ENCODE results near the gene RPRD1A.
"Not testable (repeated sequence)": the region's sequence is repeated elsewhere in the genome, so short reads cannot be mapped to it uniquely, and the experiment has no call there.

RPRD1A gene

DNA sequence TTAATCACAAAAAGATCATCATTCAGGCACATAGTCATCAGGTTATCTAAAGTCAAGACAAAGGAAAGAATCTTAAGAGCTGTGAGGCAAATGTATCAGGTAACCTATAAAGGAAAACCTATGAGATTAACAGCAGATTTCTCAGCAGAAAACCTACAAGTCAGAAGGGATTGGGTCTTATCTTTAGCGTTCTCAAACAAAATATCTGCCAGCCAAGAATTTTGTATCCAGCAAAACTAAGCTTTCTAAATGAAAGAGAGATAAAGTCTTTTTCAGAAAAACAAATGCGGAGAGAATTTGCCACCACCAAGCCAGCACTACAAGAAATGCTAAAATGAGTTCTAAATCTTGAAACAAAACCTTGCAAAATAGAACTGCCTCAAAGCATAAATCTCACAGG is 13.8 kb upstream of the RPRD1A start:
- H3K27me3 ChIP-seq (ENCODE audit: control insufficient read depth in 1 of 2, insufficient read depth in 2 of 2, low read length in 2 of 2); H3K27ac ChIP-seq (ENCODE audit: low read length); H3K36me3 ChIP-seq (ENCODE audit: control insufficient read depth in 2 of 2, insufficient read depth in 2 of 2, low read length in 2 of 2); H3K9ac ChIP-seq (ENCODE audit: low read length in 2 of 2); H3K4me1 ChIP-seq (ENCODE audit: control insufficient read depth, insufficient read depth, low read length); H3K4me3 ChIP-seq (ENCODE audit: low read length in 2 of 2): not testable (repeated sequence)
- H3K9me3 ChIP-seq (ENCODE audit: control insufficient read depth in 2 of 2, low read length in 2 of 2) = peaks cover 0 to 12% of the 10 kb centered on the region in 2 donors

GRCh38 chr18:36078751-36079529 is 11.6 kb upstream of the RPRD1A start:
- no peak overlapping the region for H3K4me3 ChIP-seq (ENCODE audit: low read length in 2 of 2)
- no peaks in the 10 kb centered on the region for H3K4me1 ChIP-seq (ENCODE audit: control insufficient read depth, insufficient read depth, low read length)
- H3K36me3 ChIP-seq (ENCODE audit: control insufficient read depth in 2 of 2, insufficient read depth in 2 of 2, low read length in 2 of 2) = no peaks in the 10 kb centered on the region
- no peaks in the 10 kb centered on the region for H3K27me3 ChIP-seq (ENCODE audit: control insufficient read depth in 1 of 2, insufficient read depth in 2 of 2, low read length in 2 of 2)
- H3K9me3 ChIP-seq (ENCODE audit: control insufficient read depth in 2 of 2, low read length in 2 of 2) = peaks cover 0 to 12% of the 10 kb centered on the region in 2 donors
- no peak overlapping the region for H3K9ac ChIP-seq (ENCODE audit: low read length in 2 of 2)
- H3K27ac ChIP-seq (ENCODE audit: low read length) = no peak overlapping the region

DNA sequence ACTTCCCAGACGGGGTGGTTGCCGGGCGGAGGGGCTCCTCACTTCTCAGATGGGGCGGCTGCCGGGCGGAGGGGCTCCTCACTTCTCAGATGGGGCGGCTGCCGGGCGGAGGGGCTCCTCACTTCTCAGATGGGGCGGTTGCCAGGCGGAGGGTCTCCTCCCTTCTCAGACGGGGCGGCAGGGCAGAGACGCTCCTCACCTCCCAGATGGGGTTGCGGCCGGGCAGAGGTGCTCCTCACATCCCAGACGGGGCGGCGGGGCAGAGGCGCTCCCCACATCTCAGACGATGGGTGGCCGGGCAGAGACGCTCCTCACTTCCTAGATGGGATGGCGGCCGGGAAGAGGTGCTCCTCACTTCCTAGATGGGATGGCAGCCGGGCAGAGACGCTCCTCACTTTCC is 10.4 kb upstream of the RPRD1A start:
- peaks cover 0 to 12% of the 10 kb centered on the region in 2 donors for H3K9me3 ChIP-seq (ENCODE audit: control insufficient read depth in 2 of 2, low read length in 2 of 2)
- not testable (repeated sequence) for H3K4me3 ChIP-seq (ENCODE audit: low read length in 2 of 2); H3K4me1 ChIP-seq (ENCODE audit: control insufficient read depth, insufficient read depth, low read length); H3K9ac ChIP-seq (ENCODE audit: low read length in 2 of 2); H3K36me3 ChIP-seq (ENCODE audit: control insufficient read depth in 2 of 2, insufficient read depth in 2 of 2, low read length in 2 of 2); H3K27ac ChIP-seq (ENCODE audit: low read length); H3K27me3 ChIP-seq (ENCODE audit: control insufficient read depth in 1 of 2, insufficient read depth in 2 of 2, low read length in 2 of 2)

DNA sequence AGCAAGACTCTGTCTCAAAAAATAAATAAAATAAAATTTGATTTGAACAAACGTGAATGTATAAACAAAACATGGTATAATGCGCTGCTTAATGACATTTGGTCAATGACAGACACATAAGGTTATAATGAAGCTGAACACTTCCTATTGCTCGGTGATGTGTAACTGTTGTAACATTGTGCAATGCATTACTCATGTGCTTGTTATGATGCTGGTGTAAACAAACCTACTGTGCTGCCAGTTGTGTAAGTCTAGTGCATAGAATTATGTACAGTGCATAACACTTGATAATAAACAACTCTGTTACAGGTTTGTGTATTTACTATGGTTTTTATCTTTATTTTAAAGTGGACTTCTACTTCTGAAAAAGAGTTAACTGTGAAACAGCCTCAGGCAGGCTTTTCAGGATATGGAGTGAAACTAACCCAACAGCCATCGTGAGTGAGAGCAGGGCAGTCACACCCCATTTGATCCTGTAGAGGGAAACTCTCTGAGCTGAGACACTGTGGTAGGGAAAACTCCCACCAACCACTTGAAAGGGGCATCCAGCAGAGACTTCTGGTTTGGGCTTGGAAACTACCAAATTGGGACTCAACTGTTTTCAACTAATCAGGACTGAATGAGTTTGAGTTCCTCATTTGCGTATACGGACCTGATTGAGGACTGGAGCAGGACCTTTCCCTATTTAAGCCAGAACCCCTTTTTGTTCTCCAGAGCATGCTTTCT is 8.7 kb upstream of the RPRD1A start:
- Histone ChIP-seq H3K36me3 (ENCODE audit: control insufficient read depth in 2 of 2, insufficient read depth in 2 of 2, low read length in 2 of 2) (no peaks in the 10 kb centered on the region), H3K9ac (ENCODE audit: low read length in 2 of 2) (no peak overlapping the region), H3K27me3 (ENCODE audit: control insufficient read depth in 1 of 2, insufficient read depth in 2 of 2, low read length in 2 of 2) (no peaks in the 10 kb centered on the region), H3K27ac (ENCODE audit: low read length) (no peak overlapping the region), H3K4me1 (ENCODE audit: control insufficient read depth, insufficient read depth, low read length) (no peaks in the 10 kb centered on the region), H3K4me3 (ENCODE audit: low read length in 2 of 2) (no peak overlapping the region), H3K9me3 (ENCODE audit: control insufficient read depth in 2 of 2, low read length in 2 of 2) (peaks cover 0 to 12% of the 10 kb centered on the region in 2 donors)

GRCh38 chr18:36074435-36074834 is 7.1 kb upstream of the RPRD1A start:
- Histone ChIP-seq H3K9ac (ENCODE audit: low read length in 2 of 2) (no peak overlapping the region), H3K36me3 (ENCODE audit: control insufficient read depth in 2 of 2, insufficient read depth in 2 of 2, low read length in 2 of 2) (no peaks in the 10 kb centered on the region), H3K4me3 (ENCODE audit: low read length in 2 of 2) (no peak overlapping the region), H3K27ac (ENCODE audit: low read length) (no peak overlapping the region), H3K4me1 (ENCODE audit: control insufficient read depth, insufficient read depth, low read length) (no peaks in the 10 kb centered on the region), H3K9me3 (ENCODE audit: control insufficient read depth in 2 of 2, low read length in 2 of 2) (peaks cover 0 to 6% of the 10 kb centered on the region in 2 donors), H3K27me3 (ENCODE audit: control insufficient read depth in 1 of 2, insufficient read depth in 2 of 2, low read length in 2 of 2) (no peaks in the 10 kb centered on the region)

DNA sequence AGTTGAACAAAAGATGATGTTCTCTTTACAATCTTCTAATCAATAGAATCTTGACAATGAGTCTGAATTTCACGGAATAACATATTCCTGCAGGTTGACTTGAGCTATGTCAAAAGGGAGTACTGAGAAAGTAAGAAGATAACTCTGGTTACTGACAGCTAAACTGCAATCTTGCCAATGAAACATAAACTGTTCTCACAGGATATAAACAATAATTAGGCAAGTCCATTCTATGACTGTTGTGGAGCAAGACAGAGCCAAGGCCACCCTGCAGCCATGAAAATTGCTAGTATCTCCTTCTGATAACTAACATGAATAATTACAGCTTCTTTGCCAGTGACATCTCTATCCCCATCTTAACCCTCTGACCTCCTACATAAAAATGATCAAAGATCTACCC is 6.3 kb upstream of the RPRD1A start:
- Histone ChIP-seq H3K4me3 (ENCODE audit: low read length in 2 of 2) (no peak overlapping the region), H3K4me1 (ENCODE audit: control insufficient read depth, insufficient read depth, low read length) (no peaks in the 10 kb centered on the region), H3K27ac (ENCODE audit: low read length) (no peak overlapping the region), H3K36me3 (ENCODE audit: control insufficient read depth in 2 of 2, insufficient read depth in 2 of 2, low read length in 2 of 2) (no peaks in the 10 kb centered on the region), H3K27me3 (ENCODE audit: control insufficient read depth in 1 of 2, insufficient read depth in 2 of 2, low read length in 2 of 2) (no peaks in the 10 kb centered on the region), H3K9me3 (ENCODE audit: control insufficient read depth in 2 of 2, low read length in 2 of 2) (no peaks in the 10 kb centered on the region), H3K9ac (ENCODE audit: low read length in 2 of 2) (no peak overlapping the region)

DNA sequence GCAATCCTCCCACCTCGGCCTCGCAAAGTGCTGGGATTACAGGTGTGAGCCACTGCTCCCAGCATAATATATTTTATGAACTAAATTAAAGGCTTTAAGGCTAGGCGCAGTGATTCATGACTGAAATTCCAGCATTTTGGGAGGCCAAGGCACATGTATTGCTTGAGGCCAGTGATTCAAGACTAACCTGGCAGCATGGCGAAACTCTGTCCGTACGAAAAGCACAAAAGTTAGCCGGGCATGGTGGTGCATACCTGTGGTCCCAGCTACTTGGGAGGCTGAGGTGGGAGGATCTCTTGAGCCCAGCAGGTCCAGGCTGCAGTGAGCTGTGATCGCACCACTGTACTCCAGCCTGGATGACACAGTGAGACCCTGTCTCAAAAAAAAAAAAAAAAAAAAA is 5.0 kb upstream of the RPRD1A start:
- not testable (repeated sequence) for H3K4me3 ChIP-seq (ENCODE audit: low read length in 2 of 2); H3K27ac ChIP-seq (ENCODE audit: low read length); H3K9me3 ChIP-seq (ENCODE audit: control insufficient read depth in 2 of 2, low read length in 2 of 2); H3K36me3 ChIP-seq (ENCODE audit: control insufficient read depth in 2 of 2, insufficient read depth in 2 of 2, low read length in 2 of 2); H3K4me1 ChIP-seq (ENCODE audit: control insufficient read depth, insufficient read depth, low read length); H3K9ac ChIP-seq (ENCODE audit: low read length in 2 of 2); H3K27me3 ChIP-seq (ENCODE audit: control insufficient read depth in 1 of 2, insufficient read depth in 2 of 2, low read length in 2 of 2)

- Histone ChIP-seq H3K4me1 (ENCODE audit: control insufficient read depth, insufficient read depth, low read length) (no peaks in the 10 kb centered on the region), H3K27ac (ENCODE audit: low read length) (peak overlapping the region; percentile 81)
These were observed 689 bp downstream of the RPRD1A start for GRCh38 chr18:36066686-36067054.

GRCh38 chr18:36066001-36066400 is 1.4 kb downstream of the RPRD1A start:
- no peaks in the 10 kb centered on the region for H3K27me3 ChIP-seq (ENCODE audit: control insufficient read depth in 1 of 2, insufficient read depth in 2 of 2, low read length in 2 of 2)
- no peak overlapping the region for H3K27ac ChIP-seq (ENCODE audit: low read length)
- peak overlapping the region; percentile 79 to 97 for H3K4me3 ChIP-seq (ENCODE audit: low read length in 2 of 2)
- H3K9ac ChIP-seq (ENCODE audit: low read length in 2 of 2) = peak overlapping the region in 1 of 2 donors; percentile 78
- H3K9me3 ChIP-seq (ENCODE audit: control insufficient read depth in 2 of 2, low read length in 2 of 2) = no peaks in the 10 kb centered on the region
- no peaks in the 10 kb centered on the region for H3K4me1 ChIP-seq (ENCODE audit: control insufficient read depth, insufficient read depth, low read length)
- no peaks in the 10 kb centered on the region for H3K36me3 ChIP-seq (ENCODE audit: control insufficient read depth in 2 of 2, insufficient read depth in 2 of 2, low read length in 2 of 2)

More at GRCh38 chr18:36066686-36067054, 689 bp downstream of the RPRD1A start:
- H3K36me3 ChIP-seq (ENCODE audit: control insufficient read depth in 2 of 2, insufficient read depth in 2 of 2, low read length in 2 of 2) = no peaks in the 10 kb centered on the region
- H3K4me3 ChIP-seq (ENCODE audit: low read length in 2 of 2) = peak overlapping the region; percentile 79 to 97
- no peaks in the 10 kb centered on the region for H3K9me3 ChIP-seq (ENCODE audit: control insufficient read depth in 2 of 2, low read length in 2 of 2)
- no peaks in the 10 kb centered on the region for H3K27me3 ChIP-seq (ENCODE audit: control insufficient read depth in 1 of 2, insufficient read depth in 2 of 2, low read length in 2 of 2)
- peak overlapping the region; percentile 78 to 88 for H3K9ac ChIP-seq (ENCODE audit: low read length in 2 of 2)

DNA sequence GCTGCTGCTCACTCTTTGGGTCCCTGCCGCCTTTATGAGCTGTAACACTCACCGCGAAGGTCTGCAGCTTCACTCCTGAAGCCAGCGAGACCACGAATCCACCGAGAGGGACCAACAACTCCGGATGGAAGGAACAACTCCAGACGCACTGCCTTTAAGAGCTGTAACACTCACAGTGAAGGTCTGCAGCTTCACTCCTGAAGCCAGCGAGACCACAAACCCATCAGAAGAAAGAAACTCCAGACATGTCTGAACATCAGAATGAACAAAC is 2.6 kb downstream of the RPRD1A start:
- H3K4me1 ChIP-seq (ENCODE audit: control insufficient read depth, insufficient read depth, low read length); H3K27ac ChIP-seq (ENCODE audit: low read length); H3K27me3 ChIP-seq (ENCODE audit: control insufficient read depth in 1 of 2, insufficient read depth in 2 of 2, low read length in 2 of 2); H3K36me3 ChIP-seq (ENCODE audit: control insufficient read depth in 2 of 2, insufficient read depth in 2 of 2, low read length in 2 of 2); H3K4me3 ChIP-seq (ENCODE audit: low read length in 2 of 2); H3K9me3 ChIP-seq (ENCODE audit: control insufficient read depth in 2 of 2, low read length in 2 of 2); H3K9ac ChIP-seq (ENCODE audit: low read length in 2 of 2): not testable (repeated sequence)
